Ovary (tissue), 3 donors: ENCODE data around the gene CUL4A.

ENCODE experiments used
- POLR2A ChIP-seq: fragments of 450-650 bp; IDR thresholded peaks from one replicate; pipeline ENCODE4 v1.6.1; 2017; ENCODE audit warnings: antibody characterized with exemption, mild to moderate bottlenecking, moderate library complexity
- TF ChIP-seq, protein P1 (sequence below), 3 donors: fragments of 450-650 bp in 2 of 3; fragments of 200-600 bp in 1 of 3; IDR thresholded peaks; one replicate each; pipeline versions ENCODE4 v1.5.1 to v1.8.0; 2016 to 2022; ENCODE audit warnings: antibody characterized with exemption in 3 of 3, mild to moderate bottlenecking in 1 of 3
- donor health status: DM: no; HTN: no; CAD: no.

DNA sequence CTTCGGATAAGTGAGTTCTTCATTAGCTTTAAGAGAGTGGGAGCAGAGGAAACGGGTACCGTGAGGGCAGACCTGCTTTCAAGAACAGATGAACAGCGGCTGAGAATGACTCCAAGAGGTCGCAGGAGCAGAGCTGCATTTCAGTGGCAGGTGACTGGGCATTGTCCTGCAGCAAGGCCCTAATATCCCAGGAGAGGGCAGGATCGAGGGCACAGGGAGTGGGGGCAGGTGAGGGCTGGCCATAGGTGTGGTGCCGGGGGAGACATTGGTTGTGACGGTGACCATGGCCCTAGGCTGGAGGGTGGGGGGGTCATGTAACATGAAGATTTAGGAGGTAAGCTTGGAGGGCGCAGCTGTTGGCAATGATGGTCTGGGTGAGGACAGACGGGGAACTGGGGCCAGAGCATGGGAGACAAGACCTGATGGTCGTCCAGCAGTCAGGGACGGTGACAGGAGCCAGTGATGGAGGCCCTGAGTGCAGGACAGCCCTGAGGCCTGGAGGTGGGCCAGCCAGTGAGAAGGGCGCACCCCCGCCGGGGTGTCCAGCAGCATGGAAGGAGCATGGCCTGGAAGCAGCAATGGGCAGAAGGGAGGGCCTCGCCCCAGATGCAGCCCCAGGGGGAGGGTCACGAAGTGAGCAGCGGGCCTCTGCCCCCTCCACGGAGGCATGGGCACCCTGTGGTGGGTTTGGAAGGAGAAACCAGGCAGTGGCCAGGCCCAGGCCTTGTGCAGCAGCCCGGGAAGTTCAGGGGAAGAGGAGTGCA, 58.4 kb downstream of the CUL4A start:
- TF ChIP-seq, protein P1, sequence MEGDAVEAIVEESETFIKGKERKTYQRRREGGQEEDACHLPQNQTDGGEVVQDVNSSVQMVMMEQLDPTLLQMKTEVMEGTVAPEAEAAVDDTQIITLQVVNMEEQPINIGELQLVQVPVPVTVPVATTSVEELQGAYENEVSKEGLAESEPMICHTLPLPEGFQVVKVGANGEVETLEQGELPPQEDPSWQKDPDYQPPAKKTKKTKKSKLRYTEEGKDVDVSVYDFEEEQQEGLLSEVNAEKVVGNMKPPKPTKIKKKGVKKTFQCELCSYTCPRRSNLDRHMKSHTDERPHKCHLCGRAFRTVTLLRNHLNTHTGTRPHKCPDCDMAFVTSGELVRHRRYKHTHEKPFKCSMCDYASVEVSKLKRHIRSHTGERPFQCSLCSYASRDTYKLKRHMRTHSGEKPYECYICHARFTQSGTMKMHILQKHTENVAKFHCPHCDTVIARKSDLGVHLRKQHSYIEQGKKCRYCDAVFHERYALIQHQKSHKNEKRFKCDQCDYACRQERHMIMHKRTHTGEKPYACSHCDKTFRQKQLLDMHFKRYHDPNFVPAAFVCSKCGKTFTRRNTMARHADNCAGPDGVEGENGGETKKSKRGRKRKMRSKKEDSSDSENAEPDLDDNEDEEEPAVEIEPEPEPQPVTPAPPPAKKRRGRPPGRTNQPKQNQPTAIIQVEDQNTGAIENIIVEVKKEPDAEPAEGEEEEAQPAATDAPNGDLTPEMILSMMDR (IDR thresholded peaks at IDR 0.05), result no peak
- no peak for TF ChIP-seq POLR2A
